ENCODE data around the gene RPIA.
"Not testable (repeated sequence)": the region's sequence is repeated elsewhere in the genome, so short reads cannot be mapped to it uniquely, and the experiment has no call there.

RPIA gene

GRCh38 chr2:88796523-88796922 is 105.0 kb downstream of the RPIA start:
- not testable (repeated sequence) for DNase-seq

- DNase-seq = not testable (repeated sequence)
Measured at GRCh38 chr2:88797164-88797563, 105.7 kb downstream of the RPIA start.

All from hematopoietic multipotent progenitor cell treated with erythropoietin and hydrocortisone succinate and interleukin-3 and kit ligand, for 6 days (in vitro differentiated cells).